B cell (primary cell): ENCODE data around the gene TMEM108. TPM values are rescaled to one million over a fixed set of nuclear protein-coding genes. Genes with fewer than 3 reads are reported as not detected.

Experiments
- ATAC-seq: fragments of 200-7000 bp; cut with Tn5 transposase; one replicate; pipeline ENCODE4 v1.10.0; 2021; ENCODE audit warnings: low read depth, mild to moderate bottlenecking, moderate number of reproducible peaks, moderate library complexity
- CTCF ChIA-PET: fragments of 350-600 bp; sonication (Branson Sonifier 250); formaldehyde crosslinking; loops from one replicate; lab custom pipeline; 2021; ENCODE audit warnings: antibody characterized with exemption, inconsistent platforms; lab: Charles Lee
- POLR2A ChIA-PET: fragments of 350-600 bp; sonication (Branson Sonifier 250); formaldehyde crosslinking; loops from one replicate; lab custom pipeline; 2021; ENCODE audit warnings: antibody characterized with exemption; lab: Charles Lee
- DNase-seq: peaks from one replicate; pipeline ENCODE4 v3.0.0; 2013
- H2AFZ ChIP-seq: 2 replicates; pipeline ENCODE4 v1.6.1; 2012; ENCODE audit warnings: mild to moderate bottlenecking, low read depth, low read length; ENCODE audit not compliant: insufficient read depth, poor library complexity, severe bottlenecking
- H3K27ac ChIP-seq, 2 donors: 1 replicate in 1 of 2; 2 replicates in 1 of 2; pipeline ENCODE4 v1.5.1; 2012 to 2013; ENCODE audit warnings: low read length in 2 of 2, mild to moderate bottlenecking in 2 of 2, moderate library complexity in 1 of 2
- H3K27me3 ChIP-seq, 4 experiments: fragments of 200-600 bp in 1 of 4; sonication (generic) in 1 of 4; replicated peaks in 1 of 4; 1 replicate in 2 of 4; 2 replicates in 2 of 4; pipeline versions ENCODE4 v1.6.1 to v1.7.0; 2013 to 2016; ENCODE audit warnings: low read length in 3 of 4, mild to moderate bottlenecking in 2 of 4, mixed read lengths in 1 of 4, moderate library complexity in 1 of 4; ENCODE audit not compliant: insufficient read depth in 4 of 4, control insufficient read depth in 3 of 4; ENCODE audit errors: control extremely low read depth in 1 of 4
- H3K36me3 ChIP-seq, 2 experiments: replicated peaks in 1 of 2; 1 replicate in 1 of 2; 2 replicates in 1 of 2; pipeline versions ENCODE4 v1.6.1 to v1.7.1; 2013; ENCODE audit warnings: low read length in 1 of 2; ENCODE audit not compliant: insufficient read depth in 2 of 2, control insufficient read depth in 1 of 2; ENCODE audit errors: control extremely low read depth in 1 of 2, extremely low read depth in 1 of 2
- H3K4me1 ChIP-seq, 2 donors: fragments of 200-600 bp in 1 of 2; sonication (generic) in 1 of 2; 1 replicate in 1 of 2; 2 replicates in 1 of 2; pipeline versions ENCODE4 v1.5.1 to v1.6.1; 2013 to 2017; ENCODE audit warnings: low read length in 2 of 2; ENCODE audit not compliant: control insufficient read depth in 2 of 2, insufficient read depth in 2 of 2
- H3K4me2 ChIP-seq: replicated peaks from 2 replicates; pipeline ENCODE3; 2012; ENCODE audit warnings: mild to moderate bottlenecking, low read depth, low read length; ENCODE audit not compliant: poor library complexity, severe bottlenecking
- H3K4me3 ChIP-seq, 5 experiments: fragments of 200-600 bp in 1 of 5; sonication (generic) in 1 of 5; 1 replicate in 3 of 5; 2 replicates in 2 of 5; pipeline versions ENCODE4 v1.5.1 to v1.7.0; 2011 to 2016; ENCODE audit warnings: low read length in 4 of 5, mild to moderate bottlenecking in 4 of 5, low read depth in 2 of 5, control low read depth in 1 of 5, moderate library complexity in 1 of 5; ENCODE audit not compliant: insufficient read depth in 1 of 5; ENCODE audit errors: control extremely low read depth in 1 of 5, extremely low read depth in 1 of 5
- H3K79me2 ChIP-seq: fragments of 200-600 bp; sonication (generic); one replicate; pipeline ENCODE4 v1.6.0; 2016; ENCODE audit warnings: low read length; ENCODE audit not compliant: control insufficient read depth, insufficient read depth
- H3K9ac ChIP-seq: fragments of 200-600 bp; sonication (generic); 2 replicates; pipeline ENCODE4 v1.6.1; 2017; ENCODE audit warnings: mild to moderate bottlenecking, low read length, moderate library complexity
- H3K9me3 ChIP-seq, 3 donors: one replicate each; pipeline versions ENCODE4 v1.6.1 to v1.7.1; 2013; ENCODE audit warnings: low read length in 2 of 3; ENCODE audit not compliant: control insufficient read depth in 2 of 3, insufficient read depth in 1 of 3; ENCODE audit errors: control extremely low read depth in 1 of 3
- H4K20me1 ChIP-seq: 2 replicates; pipeline ENCODE4 v1.6.0; 2012; ENCODE audit warnings: mild to moderate bottlenecking, low read length; ENCODE audit not compliant: insufficient read depth, control insufficient read depth, poor library complexity, severe bottlenecking
- H3K27ac Mint-ChIP-seq: one replicate; pipeline ENCODE4 v1.8.0; 2021; ENCODE audit warnings: mixed read lengths
- H3K27me3 Mint-ChIP-seq: one replicate; pipeline ENCODE4 v1.8.0; 2021; ENCODE audit warnings: mixed read lengths
- H3K4me1 Mint-ChIP-seq: one replicate; pipeline ENCODE4 v1.8.0; 2021; ENCODE audit warnings: mixed read lengths
- H3K4me3 Mint-ChIP-seq: one replicate; pipeline ENCODE4 v1.8.0; 2021; ENCODE audit warnings: mixed read lengths
- H3K9me3 Mint-ChIP-seq: one replicate; pipeline ENCODE4 v1.8.0; 2022; ENCODE audit warnings: mixed read lengths; ENCODE audit not compliant: insufficient read depth
- EZH2 ChIP-seq: IDR thresholded peaks from 2 replicates; pipeline ENCODE4 v1.6.1; 2012; ENCODE audit warnings: borderline replicate concordance, low read depth, mild to moderate bottlenecking, moderate library complexity, low read length; ENCODE audit not compliant: insufficient read depth, poor library complexity, severe bottlenecking
- WGBS: methylation state at CpG from one replicate; pipeline ENCODE4 v1.1.5; 2013; ENCODE audit warnings: missing lambda C conversion rate; ENCODE audit not compliant: insufficient coverage; 5-methylcytosine and 5-hydroxymethylcytosine counted together
- intact Hi-C: fragments of 100-400 bp; cut with micrococcal nuclease; formaldehyde crosslinking; loops from one replicate; pipeline ENCODE4 v1.10.0; 2022
- polyA plus RNA-seq: library from polyadenylated mRNA; depleted of rRNA; stranded (reverse); fragments of >200 nt; gene quantifications from 2 replicates; pipeline ENCODE4 v1.2.3, GENCODE V29; 2012
- total RNA-seq, 2 donors: library from RNA; stranded (reverse); fragments of 120-200 nt in 1 of 2; gene quantifications; 1 replicate in 1 of 2; 2 replicates in 1 of 2; pipeline versions ENCODE4 v1.2.3 to v1.2.4, GENCODE V29; 2013 to 2022
- TF ChIP-seq, protein P1 (sequence below): fragments of 200-600 bp; IDR thresholded peaks from one replicate; pipeline ENCODE4 v1.8.0; 2022; ENCODE audit warnings: antibody characterized with exemption, mild to moderate bottlenecking

Gene TMEM108
- total and polyA plus RNA-seq, 2 donors (not counting 1 experiment from before 2014, with no cell fraction given) = not detected

DNA sequence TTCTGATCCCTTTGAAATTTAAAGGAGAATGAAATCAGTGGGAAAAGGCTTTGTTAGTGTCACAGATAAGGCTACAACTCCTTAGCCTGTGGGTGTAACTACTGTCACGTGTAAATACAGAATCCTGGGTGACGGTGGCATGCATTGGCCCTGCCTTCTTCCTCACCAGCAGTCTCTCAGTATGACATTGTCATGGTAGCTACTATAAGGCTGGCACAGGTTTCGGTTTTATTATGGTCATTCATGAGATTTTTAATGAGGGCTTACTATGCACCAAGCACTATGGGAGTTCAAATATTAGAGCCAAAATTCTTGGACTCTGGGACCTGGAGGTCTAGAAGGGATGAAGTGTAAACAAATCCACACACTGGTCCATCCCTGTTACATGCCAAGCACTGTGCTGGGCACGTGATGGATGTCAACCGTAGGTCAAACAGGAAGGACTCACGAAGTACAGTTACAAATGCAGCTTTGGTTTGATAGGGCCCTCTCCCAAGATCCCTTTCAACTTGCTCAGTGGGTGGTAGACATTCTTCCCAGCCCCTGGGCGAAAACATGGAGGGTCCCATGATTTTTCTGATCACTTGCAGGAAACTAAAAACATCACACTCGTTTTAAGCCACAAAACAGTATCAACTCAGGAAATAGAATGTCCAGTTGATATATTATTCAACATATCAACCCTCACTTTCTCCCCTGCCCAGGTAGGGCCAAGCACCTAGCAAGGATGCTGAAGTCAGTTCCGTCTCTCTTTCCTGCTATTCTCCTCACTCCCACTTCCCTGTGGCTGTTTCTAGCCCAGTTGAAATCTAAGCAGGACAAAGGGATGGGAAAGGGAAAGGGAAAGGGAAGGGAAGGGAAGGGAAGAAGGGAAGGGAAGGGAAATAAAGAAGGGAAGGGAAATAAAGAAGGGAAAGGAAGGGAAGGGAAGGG, 387.0 kb downstream of the TMEM108 start:
- Histone ChIP-seq H3K9me3 (no peaks in the 10 kb centered on the region), H3K4me2 (no peak overlapping the region), H4K20me1 (no peaks in the 10 kb centered on the region), H3K27me3 (peaks cover 0 to 8% (median 2%) of the 10 kb centered on the region in 4 experiments), H3K79me2 (no peaks in the 10 kb centered on the region), H3K4me1 (peaks cover 0 to 16% of the 10 kb centered on the region in 2 donors), H2AFZ (no peak overlapping the region), H3K36me3 (no peaks in the 10 kb centered on the region), H3K9ac (no peak overlapping the region), H3K4me3 (no peak overlapping the region), H3K27ac (peak overlapping the region in 1 of 2 donors; percentile 19)
- ChIA-PET POLR2A (interaction anchor here (0.5 to 2.3 kb wide), 4 partner anchors 12 to 699 kb away, joined by 3 to 12 read pairs (median 3); no protein-coding TSS in a partner anchor), CTCF (interaction anchor here (0.6 to 3.3 kb wide), 9 partner anchors 13 to 942 kb away, joined by 3 to 31 read pairs (median 7); partner anchors contain the start of gene CDV3)
- ATAC-seq = peak; percentile 40
- TF ChIP-seq, protein P1, sequence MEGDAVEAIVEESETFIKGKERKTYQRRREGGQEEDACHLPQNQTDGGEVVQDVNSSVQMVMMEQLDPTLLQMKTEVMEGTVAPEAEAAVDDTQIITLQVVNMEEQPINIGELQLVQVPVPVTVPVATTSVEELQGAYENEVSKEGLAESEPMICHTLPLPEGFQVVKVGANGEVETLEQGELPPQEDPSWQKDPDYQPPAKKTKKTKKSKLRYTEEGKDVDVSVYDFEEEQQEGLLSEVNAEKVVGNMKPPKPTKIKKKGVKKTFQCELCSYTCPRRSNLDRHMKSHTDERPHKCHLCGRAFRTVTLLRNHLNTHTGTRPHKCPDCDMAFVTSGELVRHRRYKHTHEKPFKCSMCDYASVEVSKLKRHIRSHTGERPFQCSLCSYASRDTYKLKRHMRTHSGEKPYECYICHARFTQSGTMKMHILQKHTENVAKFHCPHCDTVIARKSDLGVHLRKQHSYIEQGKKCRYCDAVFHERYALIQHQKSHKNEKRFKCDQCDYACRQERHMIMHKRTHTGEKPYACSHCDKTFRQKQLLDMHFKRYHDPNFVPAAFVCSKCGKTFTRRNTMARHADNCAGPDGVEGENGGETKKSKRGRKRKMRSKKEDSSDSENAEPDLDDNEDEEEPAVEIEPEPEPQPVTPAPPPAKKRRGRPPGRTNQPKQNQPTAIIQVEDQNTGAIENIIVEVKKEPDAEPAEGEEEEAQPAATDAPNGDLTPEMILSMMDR = no peak
- TF ChIP-seq EZH2 = no peak
- DNase-seq = peak; percentile 61
- Mint-ChIP-seq H3K27ac (peak overlapping the region; percentile 83), H3K9me3 (no peaks in the 10 kb centered on the region), H3K27me3 (peaks cover 3% of the 10 kb centered on the region), H3K4me3 (no peak overlapping the region), H3K4me1 (peaks cover 13% of the 10 kb centered on the region)
- intact Hi-C loops = loop anchor here (10.0 kb wide), 1 partner anchor 390 kb away; no protein-coding TSS in a partner anchor
- WGBS = 79% methylated on average over 6 of the region's 9 CpGs
